Nephron (organoid): ENCODE measurements around the gene CEBPE.

Experiments
- H3K27ac Mint-ChIP-seq, 3 experiments: 2 replicates each; pipeline ENCODE4 v1.8.0; 2020; ENCODE audit warnings: mixed read lengths in 3 of 3, mild to moderate bottlenecking in 2 of 3, moderate library complexity in 1 of 3
- H3K27me3 Mint-ChIP-seq: 2 replicates; pipeline ENCODE4 v1.8.0; 2021; ENCODE audit warnings: low read depth, mild to moderate bottlenecking, moderate library complexity, mixed read lengths
- H3K36me3 Mint-ChIP-seq: 2 replicates; pipeline ENCODE4 v1.8.0; 2020; ENCODE audit warnings: low read depth, mixed read lengths
- H3K4me1 Mint-ChIP-seq: 2 replicates; pipeline ENCODE4 v1.8.0; 2020; ENCODE audit warnings: mixed read lengths
- H3K4me3 Mint-ChIP-seq, 3 experiments: 2 replicates each; pipeline ENCODE4 v1.8.0; 2020; ENCODE audit warnings: mild to moderate bottlenecking in 3 of 3, mixed read lengths in 3 of 3, moderate library complexity in 2 of 3
- H3K9me3 Mint-ChIP-seq: 2 replicates; pipeline ENCODE4 v1.8.0; 2020; ENCODE audit warnings: mixed read lengths
- TF ChIP-seq, protein P1 (sequence below), 3 experiments: fragments of 200-600 bp; sonication (generic); IDR thresholded peaks; one replicate each; pipeline ENCODE4 v1.5.0; 2021; ENCODE audit warnings: antibody characterized with exemption in 3 of 3; ENCODE audit not compliant: unreplicated experiment in 3 of 3

CEBPE gene

DNA sequence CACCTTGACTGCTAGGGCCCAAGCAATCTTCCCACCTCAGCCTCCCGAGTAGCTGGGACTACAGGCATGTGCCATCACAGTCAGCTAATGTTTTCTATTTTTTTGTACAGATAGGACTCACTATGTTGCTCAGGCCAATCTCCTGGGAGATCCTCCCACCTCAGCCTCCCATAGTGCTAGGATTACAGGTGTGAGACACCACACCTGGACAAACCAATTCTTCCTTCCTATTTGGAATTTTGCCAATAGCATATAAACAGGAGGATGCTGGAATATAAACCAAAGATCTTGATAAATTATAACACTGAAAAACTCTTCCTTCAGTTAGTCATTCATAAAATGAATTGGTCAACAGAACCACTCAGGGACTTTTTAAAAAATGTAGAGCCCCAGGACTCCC is 32.5 kb downstream of the CEBPE start:
- peaks cover 57% of the 10 kb centered on the region for H3K36me3 Mint-ChIP-seq
- H3K27ac Mint-ChIP-seq = no peak overlapping the region
- H3K9me3 Mint-ChIP-seq = no peaks in the 10 kb centered on the region
- H3K27me3 Mint-ChIP-seq = no peaks in the 10 kb centered on the region
- H3K4me1 Mint-ChIP-seq = no peaks in the 10 kb centered on the region
- TF ChIP-seq, protein P1, sequence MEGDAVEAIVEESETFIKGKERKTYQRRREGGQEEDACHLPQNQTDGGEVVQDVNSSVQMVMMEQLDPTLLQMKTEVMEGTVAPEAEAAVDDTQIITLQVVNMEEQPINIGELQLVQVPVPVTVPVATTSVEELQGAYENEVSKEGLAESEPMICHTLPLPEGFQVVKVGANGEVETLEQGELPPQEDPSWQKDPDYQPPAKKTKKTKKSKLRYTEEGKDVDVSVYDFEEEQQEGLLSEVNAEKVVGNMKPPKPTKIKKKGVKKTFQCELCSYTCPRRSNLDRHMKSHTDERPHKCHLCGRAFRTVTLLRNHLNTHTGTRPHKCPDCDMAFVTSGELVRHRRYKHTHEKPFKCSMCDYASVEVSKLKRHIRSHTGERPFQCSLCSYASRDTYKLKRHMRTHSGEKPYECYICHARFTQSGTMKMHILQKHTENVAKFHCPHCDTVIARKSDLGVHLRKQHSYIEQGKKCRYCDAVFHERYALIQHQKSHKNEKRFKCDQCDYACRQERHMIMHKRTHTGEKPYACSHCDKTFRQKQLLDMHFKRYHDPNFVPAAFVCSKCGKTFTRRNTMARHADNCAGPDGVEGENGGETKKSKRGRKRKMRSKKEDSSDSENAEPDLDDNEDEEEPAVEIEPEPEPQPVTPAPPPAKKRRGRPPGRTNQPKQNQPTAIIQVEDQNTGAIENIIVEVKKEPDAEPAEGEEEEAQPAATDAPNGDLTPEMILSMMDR (IDR thresholded peaks at IDR 0.05; ENCODE audit: unreplicated experiment in 3 of 3) = no peak
- H3K4me3 Mint-ChIP-seq = no peak overlapping the region

DNA sequence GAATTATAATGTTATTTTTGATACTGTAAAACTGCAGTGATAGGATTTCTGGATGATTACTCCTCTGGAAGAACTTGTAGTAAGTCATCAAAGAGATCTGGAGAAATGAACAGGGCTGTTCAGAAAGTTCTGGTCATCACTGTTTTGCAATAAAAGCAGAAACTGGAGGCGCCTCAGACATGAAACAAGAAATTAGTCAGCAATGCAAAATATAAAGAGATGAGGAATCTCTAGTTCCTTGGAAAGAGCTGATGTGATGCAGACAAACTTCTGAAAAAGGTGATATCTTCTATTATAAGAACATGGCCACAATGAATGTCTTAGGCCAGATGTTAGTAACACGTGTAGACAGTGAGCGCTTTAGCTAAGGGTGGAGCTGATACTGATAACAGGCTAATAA is 33.6 kb downstream of the CEBPE start:
- H3K4me1 Mint-ChIP-seq = no peaks in the 10 kb centered on the region

DNA sequence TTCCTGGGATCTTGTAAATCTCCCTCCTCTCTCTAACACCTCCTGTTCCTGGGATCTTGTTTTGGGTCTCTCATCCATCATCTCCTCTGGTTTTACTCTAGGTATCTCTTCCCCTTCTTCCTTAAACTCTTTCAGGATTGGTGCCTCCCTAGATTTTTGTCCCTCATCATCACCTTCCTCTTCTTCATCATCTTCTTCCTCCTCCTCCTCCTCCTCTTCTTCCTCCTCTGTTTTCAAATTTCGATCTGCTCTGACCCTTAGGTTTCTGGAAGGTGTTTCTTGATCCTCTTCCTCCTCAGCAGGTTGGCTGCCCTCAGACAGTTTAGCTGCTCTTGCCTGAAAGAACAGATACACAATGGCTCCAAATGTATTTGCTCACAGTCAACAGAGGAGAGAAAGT is 38.6 kb downstream of the CEBPE start:
- no peaks in the 10 kb centered on the region for H3K27me3 Mint-ChIP-seq
- no peaks in the 10 kb centered on the region for H3K4me1 Mint-ChIP-seq
- H3K9me3 Mint-ChIP-seq = no peaks in the 10 kb centered on the region
- TF ChIP-seq, protein P1 (IDR thresholded peaks at IDR 0.05; ENCODE audit: unreplicated experiment in 3 of 3) = no peak
- peaks cover 69% of the 10 kb centered on the region for H3K36me3 Mint-ChIP-seq
- H3K4me3 Mint-ChIP-seq = no peak overlapping the region
- no peak overlapping the region for H3K27ac Mint-ChIP-seq

More for the DNA sequence above, 33.6 kb downstream of the CEBPE start:
- Mint-ChIP-seq H3K4me3 (no peak overlapping the region), H3K27ac (no peak overlapping the region), H3K36me3 (peaks cover 65% of the 10 kb centered on the region), H3K9me3 (no peaks in the 10 kb centered on the region), H3K27me3 (no peaks in the 10 kb centered on the region)
- TF ChIP-seq, protein P1 (IDR thresholded peaks at IDR 0.05; ENCODE audit: unreplicated experiment in 3 of 3) = no peak

DNA sequence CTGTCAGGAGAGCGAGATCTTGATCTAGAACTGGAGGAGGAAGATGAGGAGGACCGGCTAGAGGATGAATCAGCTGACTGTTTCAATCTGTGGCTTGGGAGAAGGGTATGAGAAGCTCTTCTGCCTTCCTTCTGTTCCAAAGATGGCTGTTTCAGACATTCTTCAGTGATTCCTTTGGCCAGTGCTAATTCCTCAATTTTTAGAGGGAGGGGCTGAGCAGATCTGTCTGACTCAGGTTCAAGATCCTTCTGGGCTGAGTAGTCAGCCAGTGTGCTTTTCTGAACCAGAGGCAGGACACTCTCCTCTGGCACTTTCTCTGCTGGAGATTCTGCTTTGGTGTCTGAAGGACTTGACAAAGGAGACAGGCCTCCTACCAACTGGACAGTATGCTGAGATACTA is 39.3 kb downstream of the CEBPE start:
- H3K36me3 Mint-ChIP-seq = peaks cover 71% of the 10 kb centered on the region
- TF ChIP-seq, protein P1 (IDR thresholded peaks at IDR 0.05; ENCODE audit: unreplicated experiment in 3 of 3) = no peak
- H3K4me1 Mint-ChIP-seq = no peaks in the 10 kb centered on the region
- no peaks in the 10 kb centered on the region for H3K27me3 Mint-ChIP-seq
- no peak overlapping the region for H3K4me3 Mint-ChIP-seq
- H3K9me3 Mint-ChIP-seq = no peaks in the 10 kb centered on the region
- H3K27ac Mint-ChIP-seq = no peak overlapping the region

DNA sequence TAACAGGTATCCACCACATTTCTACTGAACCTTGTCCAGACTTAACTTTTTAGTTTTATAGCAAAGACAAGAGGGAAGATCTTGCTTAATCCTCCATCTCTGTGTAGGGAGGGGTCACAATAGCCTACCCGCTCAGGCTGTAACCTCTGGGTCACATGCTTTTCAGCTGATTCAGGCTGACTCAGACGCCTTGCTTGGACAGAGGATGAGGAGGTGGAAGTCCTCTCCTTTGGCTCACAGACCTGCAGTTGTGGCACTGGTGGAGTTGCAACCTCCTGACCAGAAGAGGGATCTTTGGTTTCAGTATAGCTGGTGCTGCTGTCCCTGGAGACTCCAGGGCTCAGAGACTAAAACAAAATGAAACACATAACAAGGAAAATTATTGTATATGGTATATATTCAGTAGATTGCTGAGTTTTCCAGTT is 40.4 kb downstream of the CEBPE start:
- peaks cover 70% of the 10 kb centered on the region for H3K36me3 Mint-ChIP-seq
- TF ChIP-seq, protein P1 (IDR thresholded peaks at IDR 0.05; ENCODE audit: unreplicated experiment in 3 of 3) = no peak
- H3K27me3 Mint-ChIP-seq = no peaks in the 10 kb centered on the region
- H3K9me3 Mint-ChIP-seq = no peaks in the 10 kb centered on the region
- no peaks in the 10 kb centered on the region for H3K4me1 Mint-ChIP-seq
- no peak overlapping the region for H3K27ac Mint-ChIP-seq
- H3K4me3 Mint-ChIP-seq = no peak overlapping the region

DNA sequence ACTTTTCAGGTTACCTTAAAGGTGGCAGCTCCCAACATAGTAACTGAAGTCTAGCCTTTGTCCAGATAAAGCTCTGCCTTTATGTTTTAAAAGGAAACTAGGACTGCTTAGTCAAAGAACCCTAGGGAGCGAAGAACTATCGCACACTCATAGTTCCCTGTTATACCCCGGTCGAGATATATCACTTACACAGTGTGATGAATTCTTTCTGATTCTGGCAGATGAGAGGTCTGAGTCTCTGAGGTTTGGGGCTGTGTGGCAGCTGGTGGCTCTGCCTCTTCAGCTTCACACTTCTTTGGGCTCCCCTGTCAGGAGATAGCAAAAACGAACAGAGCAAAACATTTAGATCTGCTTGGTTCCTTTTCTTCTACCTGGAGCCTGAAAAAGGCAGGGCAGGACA is 41.1 kb downstream of the CEBPE start:
- TF ChIP-seq, protein P1 (IDR thresholded peaks at IDR 0.05; ENCODE audit: unreplicated experiment in 3 of 3) = no peak
- Mint-ChIP-seq H3K4me1 (peaks cover 2% of the 10 kb centered on the region), H3K36me3 (peaks cover 67% of the 10 kb centered on the region), H3K9me3 (no peaks in the 10 kb centered on the region), H3K4me3 (no peak overlapping the region), H3K27me3 (no peaks in the 10 kb centered on the region), H3K27ac (no peak overlapping the region)
